ENCODE results near the gene MMADHC.

DNA sequence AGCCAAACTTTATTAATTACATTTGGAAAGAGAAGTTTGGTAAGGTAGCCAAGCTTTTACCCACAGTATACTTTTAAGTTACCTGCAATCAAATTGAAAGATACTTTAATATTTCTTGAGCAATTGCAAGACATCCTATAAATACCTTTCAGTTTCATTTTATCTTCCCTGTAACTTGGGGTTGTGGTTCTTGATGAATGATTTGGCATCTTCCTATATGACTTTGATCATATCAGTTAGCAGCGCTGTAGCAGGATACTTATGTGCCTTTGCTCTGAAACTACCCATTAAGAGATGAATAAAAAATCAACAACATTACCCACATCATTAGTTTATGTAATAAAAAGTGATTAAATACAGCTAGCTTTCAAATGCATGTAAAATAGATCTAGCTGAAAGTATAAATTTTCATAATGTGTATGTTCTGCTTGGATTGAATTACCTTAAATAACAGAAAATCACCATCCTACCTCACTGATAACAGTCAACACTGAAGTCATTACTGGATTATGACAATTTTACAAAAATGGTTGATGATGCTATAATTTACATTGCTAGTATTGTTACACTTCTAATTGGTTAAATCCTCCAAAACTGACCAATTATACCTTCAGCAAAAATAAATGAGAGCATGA is 50.4 kb downstream of the MMADHC start:
- TF ChIP-seq, protein P1, sequence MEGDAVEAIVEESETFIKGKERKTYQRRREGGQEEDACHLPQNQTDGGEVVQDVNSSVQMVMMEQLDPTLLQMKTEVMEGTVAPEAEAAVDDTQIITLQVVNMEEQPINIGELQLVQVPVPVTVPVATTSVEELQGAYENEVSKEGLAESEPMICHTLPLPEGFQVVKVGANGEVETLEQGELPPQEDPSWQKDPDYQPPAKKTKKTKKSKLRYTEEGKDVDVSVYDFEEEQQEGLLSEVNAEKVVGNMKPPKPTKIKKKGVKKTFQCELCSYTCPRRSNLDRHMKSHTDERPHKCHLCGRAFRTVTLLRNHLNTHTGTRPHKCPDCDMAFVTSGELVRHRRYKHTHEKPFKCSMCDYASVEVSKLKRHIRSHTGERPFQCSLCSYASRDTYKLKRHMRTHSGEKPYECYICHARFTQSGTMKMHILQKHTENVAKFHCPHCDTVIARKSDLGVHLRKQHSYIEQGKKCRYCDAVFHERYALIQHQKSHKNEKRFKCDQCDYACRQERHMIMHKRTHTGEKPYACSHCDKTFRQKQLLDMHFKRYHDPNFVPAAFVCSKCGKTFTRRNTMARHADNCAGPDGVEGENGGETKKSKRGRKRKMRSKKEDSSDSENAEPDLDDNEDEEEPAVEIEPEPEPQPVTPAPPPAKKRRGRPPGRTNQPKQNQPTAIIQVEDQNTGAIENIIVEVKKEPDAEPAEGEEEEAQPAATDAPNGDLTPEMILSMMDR (IDR thresholded peaks at IDR 0.05) = no peak
- TF ChIP-seq EZH2 (IDR thresholded peaks at IDR 0.05; ENCODE audit: borderline replicate concordance, insufficient read depth, low read depth, low read length, poor library complexity, severe bottlenecking) = no peak

All from B cell (primary cell).